ENCODE results near the gene FREM2.

GRCh38 chr13:38767506-38768265, 80.8 kb downstream of the FREM2 start:
- TF ChIP-seq CTCF (IDR thresholded peaks at IDR 0.05) (no peak), POLR2A (IDR thresholded peaks at IDR 0.05) (no peak)

All from esophagus squamous epithelium (tissue), 4 donors.